ENCODE data around the gene NDUFV2.
A peak's percentile ranks its signal among the peaks of the same experiment; 100 is the strongest.
"Not testable (repeated sequence)": the region's sequence is repeated elsewhere in the genome, so short reads cannot be mapped to it uniquely, and the experiment has no call there.

Gene NDUFV2

GRCh38 chr18:9090578-9090977, 11.9 kb upstream of the NDUFV2 start:
- DNase-seq (ENCODE audit: low spot score), result no peak

- DNase-seq (ENCODE audit: low spot score), result no peak
Observed at GRCh38 chr18:9091066-9091476, 11.4 kb upstream of the NDUFV2 start.

GRCh38 chr18:9092665-9093064, 9.8 kb upstream of the NDUFV2 start:
- DNase-seq (ENCODE audit: low spot score), result no peak

DNA sequence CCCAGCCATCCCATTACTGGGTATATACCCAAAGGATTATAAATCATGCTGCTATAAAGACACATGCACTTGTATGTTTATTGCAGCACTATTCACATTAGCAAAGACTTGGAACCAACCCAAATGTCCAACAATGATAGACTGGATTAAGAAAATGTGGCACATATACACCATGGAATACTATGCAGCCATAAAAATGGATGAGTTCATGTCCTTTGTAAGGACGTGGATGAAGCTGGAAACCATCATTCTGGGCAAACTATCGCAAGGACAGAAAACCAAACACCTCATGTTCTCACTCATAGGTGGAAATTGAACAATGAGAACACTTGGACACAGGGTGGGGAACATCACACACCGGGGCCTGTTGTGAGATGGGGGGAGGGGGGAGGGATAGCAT, 9.4 kb upstream of the NDUFV2 start:
- not testable (repeated sequence) for DNase-seq (ENCODE audit: low spot score)

DNA sequence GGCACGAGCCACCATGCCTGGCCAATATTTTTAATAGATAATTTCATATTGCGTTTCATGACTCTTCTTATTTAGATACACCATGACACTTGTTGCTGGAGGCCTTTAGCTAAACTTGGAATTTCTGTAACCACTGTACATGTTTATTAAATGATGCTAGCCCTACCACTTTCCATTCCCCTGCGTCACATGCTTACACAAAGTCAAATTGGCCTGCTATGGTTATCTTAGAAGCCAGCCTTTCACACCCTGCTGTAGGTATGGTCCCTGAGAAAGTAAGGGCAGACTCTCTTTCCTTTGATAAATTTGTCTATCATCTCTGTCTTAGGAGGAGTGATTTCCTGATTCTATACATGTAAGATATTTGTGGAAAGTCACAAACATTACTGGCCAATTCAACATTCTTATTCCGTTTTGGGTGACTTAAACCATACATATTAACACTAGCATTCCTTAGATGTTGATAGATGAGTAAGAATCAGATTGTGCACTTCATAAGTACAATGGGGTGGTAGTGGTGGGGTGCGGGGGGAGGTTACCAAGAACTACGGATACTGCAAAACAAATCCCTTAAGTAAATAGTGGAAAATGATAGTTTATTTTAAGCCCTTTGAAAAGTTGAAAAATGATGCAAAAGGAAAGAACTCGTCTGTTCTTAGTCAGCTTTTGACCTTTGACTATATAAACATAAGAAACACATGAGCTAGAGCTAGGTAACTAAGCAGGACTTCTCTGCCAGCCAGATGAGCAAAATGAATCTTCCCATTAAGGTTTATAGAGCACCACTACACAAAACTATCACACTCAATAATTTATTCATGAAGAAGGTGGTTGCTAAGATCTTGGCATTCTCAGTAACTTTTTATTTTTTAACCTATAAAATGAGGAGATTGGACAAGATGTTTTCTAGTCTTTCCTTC, 7.9 kb upstream of the NDUFV2 start:
- no peak for DNase-seq (ENCODE audit: low spot score)

- no peak for DNase-seq (ENCODE audit: low spot score)
Observed at GRCh38 chr18:9095297-9096006, 7.0 kb upstream of the NDUFV2 start.

- DNase-seq (ENCODE audit: low spot score), result no peak
Observed at GRCh38 chr18:9096007-9096371, 6.5 kb upstream of the NDUFV2 start.

- DNase-seq (ENCODE audit: low spot score), result no peak
Observed at GRCh38 chr18:9096685-9097084, 5.8 kb upstream of the NDUFV2 start.

- no peak for DNase-seq (ENCODE audit: low spot score)
Observed at GRCh38 chr18:9097349-9097748, 5.2 kb upstream of the NDUFV2 start.

DNA sequence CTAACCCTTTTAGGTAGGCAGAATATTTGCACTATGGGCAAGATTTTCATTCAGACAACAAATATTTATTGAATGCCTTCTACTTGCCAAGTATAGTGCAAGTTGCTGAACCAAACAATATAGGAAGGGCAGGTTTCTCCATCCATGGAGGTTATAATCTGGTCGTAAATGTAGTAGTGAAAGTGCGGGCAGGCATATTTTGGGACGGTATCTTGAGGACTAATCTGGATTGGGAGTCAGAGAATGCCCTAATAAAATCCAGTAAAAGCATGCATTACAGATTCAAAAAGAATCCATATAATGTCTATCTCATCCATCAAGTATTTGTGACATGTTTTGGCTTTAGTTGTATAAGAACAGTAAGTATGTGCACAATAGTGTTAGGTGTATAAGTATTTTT, 1.7 kb upstream of the NDUFV2 start:
- DNase-seq (ENCODE audit: low spot score), result no peak

- DNase-seq (ENCODE audit: low spot score), result peak; percentile 46
Observed at GRCh38 chr18:9101730-9102507, 580 bp upstream of the NDUFV2 start.

DNA sequence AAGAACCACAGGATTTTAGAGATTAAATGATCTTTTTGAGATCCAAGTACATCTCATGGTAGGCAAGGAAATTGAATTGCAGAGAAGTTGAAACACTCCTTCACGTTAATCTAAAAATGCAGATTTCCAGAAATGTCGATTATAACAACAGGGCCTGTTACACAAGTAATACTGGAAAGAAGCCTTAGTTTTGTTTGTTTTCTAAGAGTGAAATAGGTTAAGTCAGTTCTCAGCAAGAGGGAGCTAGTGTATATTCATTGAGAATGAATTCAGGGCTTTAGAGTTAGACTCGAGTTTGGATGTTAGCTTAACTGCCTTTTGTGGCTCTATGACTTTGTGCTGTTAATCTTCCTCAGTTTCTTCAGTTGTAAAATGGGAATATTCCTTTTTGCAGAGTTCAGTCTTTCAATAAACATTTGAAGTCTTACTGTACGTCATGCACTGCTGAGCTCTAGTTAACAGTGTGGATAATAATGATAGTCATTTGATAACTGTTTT, 926 bp downstream of the NDUFV2 start:
- DNase-seq (ENCODE audit: low spot score), result peak; percentile 22

DNA sequence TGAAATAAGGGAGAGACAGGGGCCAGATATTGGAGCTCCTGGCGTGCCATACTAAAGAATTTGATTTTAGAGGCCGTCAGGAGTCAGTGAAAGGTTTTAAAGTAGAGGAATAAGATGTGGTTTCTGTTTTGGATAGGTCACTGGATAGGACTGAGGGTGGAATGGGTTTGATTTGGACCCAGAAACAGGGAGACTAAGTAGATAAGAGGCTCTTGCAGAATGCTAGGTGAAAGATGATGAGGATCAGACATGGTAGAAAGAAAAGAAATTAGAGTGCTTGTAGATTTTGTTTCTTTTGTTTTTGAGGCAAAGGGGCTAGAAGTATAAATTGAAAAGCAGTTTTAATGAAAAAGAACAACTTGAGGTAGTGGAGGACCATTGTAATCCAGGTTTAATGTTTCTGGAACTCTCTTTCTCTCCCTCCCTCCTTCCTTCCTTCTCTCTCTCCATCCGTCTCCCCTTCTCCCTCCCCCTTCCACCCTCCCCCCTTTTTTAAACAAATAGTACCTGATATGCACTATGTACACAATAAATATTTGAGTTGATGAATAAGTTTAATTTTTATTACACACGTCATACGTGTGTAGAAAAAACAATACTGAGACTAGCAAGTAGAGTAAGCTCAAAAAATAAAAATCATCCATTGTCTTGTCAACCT, 1.9 kb downstream of the NDUFV2 start:
- DNase-seq (ENCODE audit: low spot score), result no peak

- no peak for DNase-seq (ENCODE audit: low spot score)
Observed at GRCh38 chr18:9105420-9105819, 2.9 kb downstream of the NDUFV2 start.

DNA sequence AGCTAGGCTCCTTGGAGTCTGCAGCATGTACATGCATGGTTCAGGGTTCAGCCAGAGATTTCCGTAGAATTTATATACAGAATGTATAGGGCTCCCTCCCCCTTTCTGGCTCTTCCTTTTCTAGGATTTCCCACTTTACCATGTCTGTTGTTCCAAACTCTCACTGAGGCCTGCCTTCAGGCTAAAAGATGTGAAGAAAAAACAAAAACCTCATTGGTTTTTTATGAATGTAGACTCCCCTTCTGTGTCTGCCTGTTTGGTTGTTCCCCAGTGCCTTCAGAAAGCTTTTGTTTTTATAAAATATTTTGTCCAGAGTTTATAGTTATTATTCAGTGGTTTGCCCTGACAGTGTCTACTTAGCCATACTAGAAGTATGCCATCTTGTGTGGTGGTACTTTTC, 3.6 kb downstream of the NDUFV2 start:
- DNase-seq (ENCODE audit: low spot score), result no peak

DNA sequence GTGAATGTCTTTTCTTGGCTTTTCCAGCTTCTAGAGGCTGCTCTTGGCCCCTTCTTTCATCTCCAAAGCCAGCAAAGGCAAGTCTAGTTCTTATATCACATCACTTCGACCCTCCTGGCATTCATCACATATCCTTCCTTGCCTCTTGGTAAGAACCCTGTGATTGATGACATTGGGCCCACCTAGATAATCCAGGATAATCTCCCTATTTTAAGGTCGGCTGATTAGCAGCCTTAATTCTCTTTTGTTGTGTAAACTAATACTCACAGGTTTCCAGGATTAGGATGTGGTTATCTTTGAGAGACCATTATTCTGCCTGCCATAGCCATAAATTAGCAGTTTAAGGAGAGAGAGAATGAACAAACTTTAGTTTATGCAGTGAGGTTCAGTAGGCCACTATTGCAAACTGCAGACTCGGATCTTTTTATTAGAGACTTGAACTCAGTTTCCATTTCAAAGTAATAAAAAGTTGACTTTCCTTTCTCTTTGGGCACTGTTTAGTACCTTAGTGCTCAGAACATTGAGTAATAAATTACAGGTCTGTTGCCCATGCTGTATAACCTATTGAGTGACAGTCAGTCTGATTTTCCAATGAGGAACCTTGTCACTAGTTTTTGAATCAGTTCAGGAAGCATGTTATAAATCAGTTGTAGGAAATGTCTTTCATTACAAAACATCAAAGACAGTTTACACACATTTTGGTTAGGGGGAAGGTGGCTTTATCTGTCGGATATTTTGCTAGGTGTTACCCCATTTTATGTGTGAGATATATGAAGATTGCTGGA, 4.5 kb downstream of the NDUFV2 start:
- no peak for DNase-seq (ENCODE audit: low spot score)

- no peak for DNase-seq (ENCODE audit: low spot score)
Observed at GRCh38 chr18:9108911-9109310, 6.4 kb downstream of the NDUFV2 start.

DNA sequence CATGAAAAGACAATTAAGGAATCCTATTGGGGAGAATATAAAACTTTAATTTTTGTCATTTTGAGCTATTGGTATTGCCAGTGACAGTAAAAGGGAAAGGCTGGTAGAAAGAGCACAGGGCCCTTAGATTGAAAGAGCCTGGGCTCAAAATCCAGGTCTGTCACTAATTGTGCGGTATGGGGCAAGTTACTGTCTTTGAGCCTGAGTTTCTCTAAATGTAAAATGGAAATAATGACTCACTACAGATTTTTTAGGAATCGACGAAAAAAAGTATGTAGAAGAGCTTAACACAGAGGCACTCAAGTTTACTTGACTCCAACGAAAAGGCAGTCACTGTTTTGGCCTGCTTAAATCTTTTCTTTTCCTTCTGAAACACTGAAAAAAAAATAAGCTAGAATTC, 7.0 kb downstream of the NDUFV2 start:
- DNase-seq (ENCODE audit: low spot score), result peak; percentile 42

- DNase-seq (ENCODE audit: low spot score), result no peak
Observed at GRCh38 chr18:9113468-9114149, 11.1 kb downstream of the NDUFV2 start.

DNA sequence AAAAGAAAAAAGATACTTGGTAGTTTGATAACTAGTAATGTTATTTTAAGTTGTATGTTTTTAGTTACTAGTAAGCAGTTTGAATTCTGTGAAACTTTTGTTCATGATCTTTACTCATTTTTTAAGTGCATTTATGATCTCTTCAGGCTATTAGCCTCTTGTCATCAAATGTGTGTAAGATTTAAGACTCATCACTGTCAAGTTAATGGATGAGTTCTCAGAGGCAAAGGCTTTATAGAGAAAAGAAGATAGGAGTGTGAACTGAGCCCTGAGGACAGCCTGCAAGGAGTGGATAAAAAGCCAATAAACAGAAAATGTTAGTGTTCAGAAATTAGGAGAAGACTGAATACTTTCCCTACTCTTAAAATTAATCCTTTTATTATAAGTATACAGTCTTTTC, 13.5 kb downstream of the NDUFV2 start:
- no peak for DNase-seq (ENCODE audit: low spot score)
